GM20000 (cell line): Measurements from ENCODE around the gene PCDHGB2.

Experiments used
- DNase-seq: peaks from one replicate; pipeline ENCODE4 v3.0.0; 2012; ENCODE audit warnings: low spot score
- CTCF ChIP-seq: IDR thresholded peaks from 2 replicates; pipeline ENCODE4 v1.5.1; 2012; ENCODE audit warnings: mild to moderate bottlenecking, control low read depth; ENCODE audit errors: extremely low read depth, missing control alignments

The PCDHGB2 gene

GRCh38 chr5:141355641-141356040 is 4.2 kb upstream of the PCDHGB2 start:
- no peak for DNase-seq
- no peak for TF ChIP-seq CTCF

- no peak for TF ChIP-seq CTCF
- no peak for DNase-seq
These were observed 3.7 kb upstream of the PCDHGB2 start for GRCh38 chr5:141356133-141356532.

GRCh38 chr5:141356950-141357349 is 2.8 kb upstream of the PCDHGB2 start:
- DNase-seq: no peak
- TF ChIP-seq CTCF: no peak

- DNase-seq: no peak
- TF ChIP-seq CTCF: no peak
These were observed 891 bp downstream of the PCDHGB2 start for GRCh38 chr5:141360685-141361084.

GRCh38 chr5:141362719-141363118 is 2.9 kb downstream of the PCDHGB2 start:
- DNase-seq: no peak
- no peak for TF ChIP-seq CTCF

- no peak for TF ChIP-seq CTCF
- DNase-seq: no peak
These were observed 4.3 kb downstream of the PCDHGB2 start, which contains the start of gene PCDHGA5 for GRCh38 chr5:141363952-141364660. Gene PCDHGA5, plus strand, starts transcription at chr5:141364162. Its CDS starts 169 bp downstream, at chr5:141364331.

GRCh38 chr5:141366016-141366896 is 6.5 kb downstream of the PCDHGB2 start:
- no peak for TF ChIP-seq CTCF
- DNase-seq: no peak
